Panc1 (cell line): ENCODE measurements around the gene LRRC45. TPM values are rescaled to one million over a fixed set of nuclear protein-coding genes. Genes with fewer than 3 reads are reported as not detected.

Source experiments
- ATAC-seq: fragments of 200-7000 bp; cut with Tn5 transposase; 2 replicates; pipeline ENCODE4 v1.9.1; 2020; ENCODE audit warnings: mild to moderate bottlenecking, moderate library complexity
- BruUV-seq: library from RNA; stranded (reverse); fragments of 400-500 nt; replicated peaks from 2 replicates; lab custom pipeline; 2021; lab: Mats Ljungman, UMichigan
- CTCF ChIA-PET: fragments of 300-600 bp; sonication (Branson Sonifier 250); formaldehyde crosslinking; loops from one replicate; lab custom pipeline; 2022; ENCODE audit warnings: antibody characterized with exemption; lab: Charles Lee
- POLR2A ChIA-PET: fragments of 300-600 bp; sonication (Branson Sonifier 250); formaldehyde crosslinking; loops from one replicate; lab custom pipeline; 2022; ENCODE audit warnings: antibody characterized with exemption; lab: Charles Lee
- DNase-seq: peaks from one replicate; pipeline ENCODE4 v3.0.0-alpha.2; 2010; ENCODE audit warnings: low read depth, low spot score
- H3K27ac ChIP-seq: 2 replicates; pipeline ENCODE4 v1.5.1; 2011; ENCODE audit warnings: mild to moderate bottlenecking, low read length, inconsistent platforms
- H3K27me3 ChIP-seq: fragments of 200-500 bp; sonication (Bioruptor generic); 2 replicates; pipeline ENCODE4 v1.6.0; 2014; ENCODE audit warnings: low read length, inconsistent platforms; ENCODE audit not compliant: control insufficient read depth, insufficient read depth
- H3K36me3 ChIP-seq: fragments of 200-500 bp; sonication (Bioruptor generic); 2 replicates; pipeline ENCODE4 v1.5.1; 2014; ENCODE audit warnings: inconsistent platforms, mild to moderate bottlenecking, low read length, moderate library complexity; ENCODE audit not compliant: control insufficient read depth, insufficient read depth
- H3K4me1 ChIP-seq: 2 replicates; pipeline ENCODE4 v1.5.1; 2011; ENCODE audit warnings: inconsistent platforms, mild to moderate bottlenecking, low read length, moderate library complexity; ENCODE audit not compliant: control insufficient read depth, insufficient read depth
- H3K4me3 ChIP-seq, 2 experiments: 2 replicates each; pipeline ENCODE4 v1.5.1; 2011 to 2012; ENCODE audit warnings: low read depth in 2 of 2, low read length in 2 of 2, mild to moderate bottlenecking in 2 of 2, inconsistent platforms in 1 of 2, moderate library complexity in 1 of 2
- H3K9me3 ChIP-seq: fragments of 200-500 bp; sonication (Bioruptor generic); 2 replicates; pipeline ENCODE4 v1.5.1; 2014; ENCODE audit warnings: low read depth, mild to moderate bottlenecking, inconsistent platforms, low read length, moderate library complexity; ENCODE audit not compliant: control insufficient read depth, insufficient read depth
- CTCF ChIP-seq: fragments of 450-650 bp; IDR thresholded peaks from 2 replicates; pipeline ENCODE4 v1.5.1; 2017; ENCODE audit warnings: mild to moderate bottlenecking
- POLR2AphosphoS5 ChIP-seq: IDR thresholded peaks from 2 replicates; pipeline ENCODE4 v1.6.1; 2012; ENCODE audit warnings: mild to moderate bottlenecking, low read depth, low read length, moderate library complexity
- REST ChIP-seq, 2 experiments: IDR thresholded peaks; 2 replicates each; pipeline ENCODE4 v1.6.1; 2011 to 2012; ENCODE audit warnings: low read depth in 2 of 2, control low read depth in 1 of 2, low read length in 1 of 2, mild to moderate bottlenecking in 1 of 2, moderate library complexity in 1 of 2; ENCODE audit not compliant: insufficient read depth in 1 of 2
- SIN3A ChIP-seq: IDR thresholded peaks from 2 replicates; pipeline ENCODE4 v1.6.1; 2012; ENCODE audit warnings: low read depth, mild to moderate bottlenecking, low read length, moderate library complexity, borderline replicate concordance; ENCODE audit not compliant: insufficient read depth
- TCF7L2 ChIP-seq: IDR thresholded peaks from 2 replicates; pipeline ENCODE4 v1.6.1; 2011; ENCODE audit warnings: mild to moderate bottlenecking, low read depth, low read length, inconsistent platforms
- in situ Hi-C: cut with HindIII; loops from 2 replicates; pipeline ENCODE4 v1.10.0; 2016; ENCODE audit warnings: low sequenced_read_pairs, low pct_unique_long_range_greater_than_20kb
- intact Hi-C: fragments of 100-400 bp; cut with micrococcal nuclease; formaldehyde crosslinking; loops from one replicate; pipeline ENCODE4 v1.10.0; 2022; ENCODE audit not compliant: unreplicated experiment
- total RNA-seq: library from RNA; stranded (reverse); gene quantifications from one replicate; pipeline ENCODE4 v1.2.1, GENCODE V29; 2021; ENCODE audit not compliant: unreplicated experiment

The LRRC45 gene
- total RNA-seq, 1 experiment from 2014 or later = 29.9 TPM

DNA sequence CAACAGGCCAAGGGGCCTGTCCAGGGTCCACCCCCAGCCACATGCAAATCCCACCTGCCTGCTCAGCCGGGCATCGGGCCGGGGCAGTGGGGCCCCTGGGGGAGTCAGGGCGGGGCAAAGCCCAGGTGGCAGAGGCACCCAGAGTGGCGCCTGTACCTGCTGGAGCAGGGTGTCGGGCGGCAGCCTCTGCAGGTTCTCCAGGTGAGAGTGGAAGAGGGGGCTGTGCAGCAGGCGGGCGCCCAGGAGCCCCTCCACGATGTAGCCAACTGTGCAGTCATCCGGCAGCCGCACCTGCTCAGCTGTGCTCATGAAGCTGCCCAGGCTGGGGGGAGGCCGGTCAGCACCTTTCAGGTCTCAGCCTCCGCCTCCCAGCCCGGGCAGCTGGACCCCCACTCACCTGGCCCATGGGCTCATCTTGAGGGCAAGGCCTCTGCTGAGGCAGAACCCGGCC, 26.4 kb downstream of the LRRC45 start:
- intact Hi-C loops = no loop called here
- BruUV-seq = no TSS peak

GRCh38 chr17:82050152-82050760, 27.2 kb downstream of the LRRC45 start:
- POLR2A ChIA-PET = no interaction called here
- no TSS peak for BruUV-seq

More for the DNA sequence above, 26.4 kb downstream of the LRRC45 start:
- no peak for TF ChIP-seq TCF7L2
- TF ChIP-seq POLR2AphosphoS5 = no peak
- TF ChIP-seq SIN3A = no peak
- no peak for TF ChIP-seq CTCF
- TF ChIP-seq REST (IDR thresholded peaks at IDR 0.05; ENCODE audit: insufficient read depth in 1 of 2, low read depth in 2 of 2, low read length in 1 of 2) = no peak
- H3K27me3 ChIP-seq = no peaks in the 10 kb centered on the region
- H3K4me3 ChIP-seq = no peak overlapping the region
- peaks cover 6% of the 10 kb centered on the region; the same call in 1 of the 2 replicates for H3K36me3 ChIP-seq
- H3K4me1 ChIP-seq = peaks cover 17% of the 10 kb centered on the region; the same call in 1 of the 2 replicates
- CTCF ChIA-PET = no interaction called here
- no peak for ATAC-seq
- no peak overlapping the region for H3K27ac ChIP-seq
- in situ Hi-C loops = no loop called here
- H3K9me3 ChIP-seq = no peaks in the 10 kb centered on the region
- DNase-seq = no peak
- POLR2A ChIA-PET = no interaction called here

More at GRCh38 chr17:82050152-82050760, 27.2 kb downstream of the LRRC45 start:
- peak overlapping the region; percentile 85 to 99 for H3K4me3 ChIP-seq
- H3K27me3 ChIP-seq = no peaks in the 10 kb centered on the region
- peaks cover 7% of the 10 kb centered on the region for H3K36me3 ChIP-seq
- in situ Hi-C loops (loop anchor here (10.0 kb wide), 1 partner anchor 85 kb away; no protein-coding TSS in a partner anchor), intact Hi-C loops (no loop called here)
- TF ChIP-seq TCF7L2 (no peak), REST (IDR thresholded peaks at IDR 0.05; ENCODE audit: insufficient read depth in 1 of 2, low read depth in 2 of 2, low read length in 1 of 2) (no peak), POLR2AphosphoS5 (no peak), CTCF (no peak), SIN3A (no peak)
- ATAC-seq = no peak
- H3K27ac ChIP-seq = peak overlapping the region; percentile 73
- H3K9me3 ChIP-seq = no peaks in the 10 kb centered on the region
- no peak for DNase-seq
- CTCF ChIA-PET = no interaction called here
- peaks cover 19% of the 10 kb centered on the region for H3K4me1 ChIP-seq
